Progenitor cell of endocrine pancreas (in vitro differentiated cells): Measurements from ENCODE around the gene SYT15. TPM values are rescaled to one million over a fixed set of nuclear protein-coding genes. Genes with fewer than 3 reads are reported as not detected.

Source experiments
- DNase-seq: peaks from one replicate; pipeline ENCODE4 v3.0.0; 2021; ENCODE audit warnings: low spot score; ENCODE audit not compliant: unreplicated experiment
- H3K27ac Mint-ChIP-seq: 2 replicates; pipeline ENCODE4 v1.8.0; 2021; ENCODE audit warnings: mild to moderate bottlenecking, moderate library complexity, mixed read lengths
- H3K27me3 Mint-ChIP-seq: 2 replicates; pipeline ENCODE4 v1.8.0; 2021; ENCODE audit warnings: mixed read lengths
- H3K36me3 Mint-ChIP-seq: 2 replicates; pipeline ENCODE4 v1.8.0; 2022; ENCODE audit warnings: mixed read lengths; ENCODE audit not compliant: insufficient read depth
- H3K4me1 Mint-ChIP-seq: 2 replicates; pipeline ENCODE4 v1.8.0; 2021; ENCODE audit warnings: low read depth, mixed read lengths
- H3K4me3 Mint-ChIP-seq: 2 replicates; pipeline ENCODE4 v1.8.0; 2021; ENCODE audit warnings: low read depth, mild to moderate bottlenecking, moderate library complexity, mixed read lengths
- H3K9me3 Mint-ChIP-seq: 2 replicates; pipeline ENCODE4 v1.8.0; 2021; ENCODE audit warnings: low read depth, mixed read lengths
- total RNA-seq: library from RNA; stranded (reverse); gene quantifications from 2 replicates; pipeline ENCODE4 v1.2.1, GENCODE V29; 2021
- TF ChIP-seq, protein P1 (sequence below): fragments of 200-600 bp; sonication (generic); IDR thresholded peaks from one replicate; pipeline ENCODE4 v1.5.0; 2021; ENCODE audit warnings: antibody characterized with exemption, mild to moderate bottlenecking; ENCODE audit not compliant: unreplicated experiment

Gene SYT15
- total RNA-seq, 1 donor from 2014 or later: 1.8 TPM

DNA sequence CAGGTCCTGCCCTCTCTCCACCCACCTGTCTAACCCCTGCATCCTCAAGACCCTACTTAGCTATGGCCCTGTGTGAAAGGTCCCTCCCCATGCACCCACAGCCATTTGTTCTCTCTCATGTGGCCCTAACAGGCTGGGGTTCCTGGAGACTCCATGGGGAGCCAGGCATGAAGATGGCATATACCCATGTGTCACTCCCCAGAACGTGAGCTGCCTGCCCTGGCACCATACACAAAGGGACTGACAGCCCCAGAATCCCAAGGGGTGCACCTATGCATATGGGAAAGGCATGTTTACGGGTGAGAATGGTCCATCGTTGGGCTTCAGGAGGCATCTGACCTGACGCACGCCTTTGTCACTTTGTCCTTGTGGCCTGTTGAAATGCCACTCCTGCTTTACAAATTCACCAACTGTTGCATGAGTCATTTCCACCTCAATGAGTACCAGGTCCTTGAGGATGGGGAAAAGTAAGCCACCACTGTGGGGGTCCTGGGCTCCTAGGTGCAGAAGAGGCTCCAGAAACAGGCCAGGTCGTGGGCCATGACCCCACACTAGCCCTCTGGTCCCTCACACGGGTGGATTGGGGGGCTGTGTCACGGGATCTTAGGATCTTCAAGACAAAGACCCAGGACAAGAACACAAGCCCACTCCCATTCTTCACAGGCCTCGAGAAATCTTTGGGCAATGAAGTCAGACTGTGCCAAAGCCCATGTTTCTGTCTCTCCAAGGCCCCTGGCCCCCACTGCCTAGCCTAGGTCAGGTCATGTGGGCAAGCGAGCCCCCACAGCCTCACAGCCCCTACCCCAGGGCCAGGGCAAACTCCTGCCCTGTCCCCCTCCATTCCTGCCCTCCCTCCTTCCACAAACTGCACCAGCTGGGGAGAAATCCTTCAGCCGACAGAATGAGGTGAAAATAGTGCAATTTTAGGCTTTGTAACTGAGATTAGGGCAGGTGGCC is 31.1 kb upstream of the SYT15 start:
- DNase-seq: no peak

DNA sequence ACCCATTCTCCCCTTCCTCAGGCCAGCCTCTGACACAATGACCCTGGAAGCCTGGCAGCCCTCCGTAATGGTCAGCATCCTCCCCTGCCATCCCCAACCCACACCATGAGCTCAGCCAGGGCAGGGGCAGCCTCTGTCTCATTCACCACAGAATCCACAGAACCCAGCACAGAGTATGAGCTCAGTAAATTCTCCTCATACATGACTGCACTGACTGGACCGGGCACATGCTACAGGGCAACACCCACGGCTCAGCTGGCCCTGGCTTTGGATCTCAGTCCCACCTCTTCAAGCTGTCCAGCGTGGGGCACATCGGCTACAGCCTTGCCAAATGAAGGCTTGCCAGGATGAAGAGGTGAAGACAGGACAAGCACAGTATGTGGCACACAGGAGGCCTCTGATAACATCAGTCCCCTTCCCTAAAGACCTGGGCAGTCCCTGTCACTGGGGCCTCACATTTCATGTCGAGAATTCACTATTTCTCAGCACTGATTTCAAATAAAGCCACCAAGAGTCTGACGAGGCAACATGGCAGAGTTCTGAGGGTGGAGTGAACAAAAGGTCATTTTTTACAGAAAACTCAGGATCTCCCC is 30.3 kb upstream of the SYT15 start:
- Mint-ChIP-seq H3K4me3 (no peak overlapping the region), H3K36me3 (no peaks in the 10 kb centered on the region), H3K27ac (no peak overlapping the region), H3K4me1 (no peaks in the 10 kb centered on the region), H3K9me3 (no peaks in the 10 kb centered on the region), H3K27me3 (peaks cover 10% of the 10 kb centered on the region)
- TF ChIP-seq, protein P1, sequence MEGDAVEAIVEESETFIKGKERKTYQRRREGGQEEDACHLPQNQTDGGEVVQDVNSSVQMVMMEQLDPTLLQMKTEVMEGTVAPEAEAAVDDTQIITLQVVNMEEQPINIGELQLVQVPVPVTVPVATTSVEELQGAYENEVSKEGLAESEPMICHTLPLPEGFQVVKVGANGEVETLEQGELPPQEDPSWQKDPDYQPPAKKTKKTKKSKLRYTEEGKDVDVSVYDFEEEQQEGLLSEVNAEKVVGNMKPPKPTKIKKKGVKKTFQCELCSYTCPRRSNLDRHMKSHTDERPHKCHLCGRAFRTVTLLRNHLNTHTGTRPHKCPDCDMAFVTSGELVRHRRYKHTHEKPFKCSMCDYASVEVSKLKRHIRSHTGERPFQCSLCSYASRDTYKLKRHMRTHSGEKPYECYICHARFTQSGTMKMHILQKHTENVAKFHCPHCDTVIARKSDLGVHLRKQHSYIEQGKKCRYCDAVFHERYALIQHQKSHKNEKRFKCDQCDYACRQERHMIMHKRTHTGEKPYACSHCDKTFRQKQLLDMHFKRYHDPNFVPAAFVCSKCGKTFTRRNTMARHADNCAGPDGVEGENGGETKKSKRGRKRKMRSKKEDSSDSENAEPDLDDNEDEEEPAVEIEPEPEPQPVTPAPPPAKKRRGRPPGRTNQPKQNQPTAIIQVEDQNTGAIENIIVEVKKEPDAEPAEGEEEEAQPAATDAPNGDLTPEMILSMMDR: no peak
- peak; percentile 9 for DNase-seq

More for the DNA sequence above, 31.1 kb upstream of the SYT15 start:
- Mint-ChIP-seq H3K4me1 (no peaks in the 10 kb centered on the region), H3K9me3 (no peaks in the 10 kb centered on the region), H3K36me3 (no peaks in the 10 kb centered on the region), H3K4me3 (no peak overlapping the region), H3K27ac (no peak overlapping the region), H3K27me3 (peaks cover 16% of the 10 kb centered on the region)
- TF ChIP-seq, protein P1: no peak

DNA sequence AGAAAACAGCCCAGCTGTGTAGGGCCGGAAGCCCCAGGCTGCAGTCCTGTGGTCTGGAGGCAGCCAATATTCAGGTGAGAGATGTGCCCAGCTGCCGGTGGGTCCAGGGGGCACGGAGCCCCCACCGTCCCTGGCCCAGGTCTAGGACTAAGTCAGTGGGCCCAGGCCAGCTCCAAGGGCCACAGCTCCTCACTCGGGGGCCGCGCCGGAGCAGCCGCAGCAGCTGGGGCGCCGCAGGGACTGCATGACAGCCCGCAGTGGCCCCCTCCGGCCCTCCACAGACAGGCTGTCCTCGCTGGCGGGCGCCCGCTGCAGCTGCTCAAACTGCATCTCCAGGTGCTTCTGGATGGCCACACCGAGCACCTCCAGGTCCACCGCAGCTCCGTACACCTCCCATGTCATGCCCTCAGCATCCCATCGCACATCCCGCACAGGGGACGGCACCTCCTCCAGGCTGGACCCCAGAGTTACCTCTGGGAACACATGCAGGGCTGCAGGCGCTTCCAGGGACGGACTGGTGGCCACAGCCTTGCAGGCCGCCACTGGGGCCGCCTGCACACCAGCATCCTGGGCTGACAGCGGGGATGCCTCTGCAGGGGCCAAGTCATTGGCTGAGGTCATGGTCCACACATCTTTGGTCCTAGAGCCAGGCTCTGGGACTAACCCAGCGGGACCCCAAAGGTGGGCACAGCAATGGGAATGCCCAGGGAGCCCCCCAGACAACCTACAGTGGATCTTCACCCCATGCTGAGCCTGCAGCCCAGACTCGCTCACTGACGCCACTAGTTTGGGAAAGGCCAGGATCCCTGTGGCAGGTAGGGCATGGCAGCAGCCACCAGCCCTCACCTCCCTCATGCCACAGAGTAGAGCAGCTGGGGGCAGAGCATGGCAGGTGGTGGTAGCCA is 29.5 kb upstream of the SYT15 start:
- TF ChIP-seq, protein P1: no peak
- H3K4me1 Mint-ChIP-seq: no peaks in the 10 kb centered on the region
- H3K27ac Mint-ChIP-seq: no peak overlapping the region
- no peaks in the 10 kb centered on the region for H3K36me3 Mint-ChIP-seq
- peak; percentile 10 for DNase-seq
- peaks cover 8% of the 10 kb centered on the region for H3K27me3 Mint-ChIP-seq
- H3K9me3 Mint-ChIP-seq: no peaks in the 10 kb centered on the region
- no peak overlapping the region for H3K4me3 Mint-ChIP-seq

DNA sequence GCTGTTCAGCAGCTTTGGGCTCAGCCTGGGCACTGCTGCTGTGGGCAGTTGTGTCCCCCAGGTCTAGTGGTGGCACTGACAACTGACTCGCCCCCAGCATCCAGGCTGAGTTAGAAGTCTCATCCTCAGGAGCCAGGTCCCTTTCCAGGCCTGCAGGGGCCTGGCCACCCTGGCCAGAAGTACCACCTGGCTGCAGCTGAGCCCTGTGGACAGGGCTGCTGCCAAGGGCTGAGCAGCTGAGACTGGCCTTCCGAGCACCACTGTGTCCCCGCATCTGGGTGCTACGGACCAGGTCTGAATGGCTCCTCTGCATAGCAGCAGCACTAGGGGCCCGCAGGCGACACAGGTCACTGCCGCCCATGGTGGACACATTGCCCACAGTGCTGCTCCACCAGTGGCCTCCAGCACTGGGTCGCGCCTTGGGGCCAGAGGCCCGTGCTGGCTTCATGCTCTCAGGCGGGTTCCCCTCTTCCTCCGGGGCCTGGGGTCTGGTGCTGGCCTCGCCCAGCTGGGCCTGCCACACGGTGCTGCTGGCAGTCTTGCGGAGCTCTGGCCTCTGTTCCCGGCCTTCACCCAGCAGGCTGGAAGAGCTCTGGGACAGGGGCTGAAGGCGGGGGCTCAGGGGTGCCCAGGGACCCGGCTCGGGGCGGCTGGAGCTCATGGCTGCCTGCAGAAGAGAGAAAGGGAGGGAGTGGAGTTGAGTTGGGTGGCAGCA is 28.7 kb upstream of the SYT15 start:
- H3K27me3 Mint-ChIP-seq: peaks cover 3% of the 10 kb centered on the region
- no peaks in the 10 kb centered on the region for H3K9me3 Mint-ChIP-seq
- H3K4me1 Mint-ChIP-seq: no peaks in the 10 kb centered on the region
- no peak overlapping the region for H3K4me3 Mint-ChIP-seq
- peak; percentile 10 for DNase-seq
- H3K36me3 Mint-ChIP-seq: no peaks in the 10 kb centered on the region
- H3K27ac Mint-ChIP-seq: no peak overlapping the region
- TF ChIP-seq, protein P1: no peak
